ENCODE measurements around the gene METTL25. TPM values are rescaled to one million over a fixed set of nuclear protein-coding genes. Genes with fewer than 3 reads are reported as not detected.

Gene METTL25
- total RNA-seq, 2 donors from 2014 or later = 16.3 to 20.6 TPM

DNA sequence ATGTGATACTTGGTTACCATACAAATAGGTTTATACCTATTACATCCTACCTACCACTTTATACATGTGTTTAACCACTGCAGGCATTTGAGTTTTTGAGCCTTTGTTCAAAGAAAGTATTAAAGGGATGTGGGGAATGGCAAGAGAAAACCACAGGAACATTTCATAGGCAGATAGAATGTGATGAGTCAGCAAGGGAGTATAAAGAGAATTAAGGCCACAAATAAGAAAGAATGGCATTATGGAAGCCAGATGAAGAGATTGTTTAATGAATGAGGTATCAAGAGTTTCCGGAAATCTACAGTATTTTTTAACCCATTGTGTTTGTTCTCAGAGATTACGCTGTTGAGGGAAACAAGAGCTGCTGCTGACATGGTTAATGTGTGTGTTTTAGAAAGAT is 66.9 kb downstream of the METTL25 start:
- H3K4me3 ChIP-seq = no peak overlapping the region
- H3K9me3 ChIP-seq = no peaks in the 10 kb centered on the region
- no peak for DNase-seq (ENCODE audit: low spot score)
- no peaks in the 10 kb centered on the region for H3K36me3 ChIP-seq
- H3K27ac ChIP-seq = no peak overlapping the region
- TF ChIP-seq, protein P1, sequence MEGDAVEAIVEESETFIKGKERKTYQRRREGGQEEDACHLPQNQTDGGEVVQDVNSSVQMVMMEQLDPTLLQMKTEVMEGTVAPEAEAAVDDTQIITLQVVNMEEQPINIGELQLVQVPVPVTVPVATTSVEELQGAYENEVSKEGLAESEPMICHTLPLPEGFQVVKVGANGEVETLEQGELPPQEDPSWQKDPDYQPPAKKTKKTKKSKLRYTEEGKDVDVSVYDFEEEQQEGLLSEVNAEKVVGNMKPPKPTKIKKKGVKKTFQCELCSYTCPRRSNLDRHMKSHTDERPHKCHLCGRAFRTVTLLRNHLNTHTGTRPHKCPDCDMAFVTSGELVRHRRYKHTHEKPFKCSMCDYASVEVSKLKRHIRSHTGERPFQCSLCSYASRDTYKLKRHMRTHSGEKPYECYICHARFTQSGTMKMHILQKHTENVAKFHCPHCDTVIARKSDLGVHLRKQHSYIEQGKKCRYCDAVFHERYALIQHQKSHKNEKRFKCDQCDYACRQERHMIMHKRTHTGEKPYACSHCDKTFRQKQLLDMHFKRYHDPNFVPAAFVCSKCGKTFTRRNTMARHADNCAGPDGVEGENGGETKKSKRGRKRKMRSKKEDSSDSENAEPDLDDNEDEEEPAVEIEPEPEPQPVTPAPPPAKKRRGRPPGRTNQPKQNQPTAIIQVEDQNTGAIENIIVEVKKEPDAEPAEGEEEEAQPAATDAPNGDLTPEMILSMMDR (IDR thresholded peaks at IDR 0.05) = no peak
- no peaks in the 10 kb centered on the region for H3K4me1 ChIP-seq
- no peaks in the 10 kb centered on the region for H3K27me3 ChIP-seq

DNA sequence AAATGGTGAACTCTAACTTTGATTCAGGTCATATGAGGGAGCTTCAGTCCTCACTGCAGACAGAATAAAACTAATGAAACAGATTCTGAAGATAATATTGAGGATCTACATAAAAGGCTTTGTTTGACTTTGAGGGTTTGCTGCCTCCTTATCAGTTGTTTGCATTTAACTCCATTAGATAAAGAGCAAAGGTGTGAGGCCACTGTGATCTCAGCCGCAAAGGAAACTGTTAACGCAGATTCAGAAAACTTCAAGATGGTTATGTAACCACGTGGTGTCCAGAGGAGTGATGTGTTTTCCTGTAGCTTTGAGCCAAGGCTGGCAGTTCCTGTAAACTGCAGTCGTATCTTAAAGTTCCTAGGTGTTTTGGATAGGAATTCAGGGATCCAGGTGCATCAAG is 67.8 kb downstream of the METTL25 start:
- no peak overlapping the region for H3K4me3 ChIP-seq
- no peaks in the 10 kb centered on the region for H3K9me3 ChIP-seq
- TF ChIP-seq, protein P1 (IDR thresholded peaks at IDR 0.05) = no peak
- no peak overlapping the region for H3K27ac ChIP-seq
- DNase-seq (ENCODE audit: low spot score) = no peak
- H3K27me3 ChIP-seq = no peaks in the 10 kb centered on the region
- H3K36me3 ChIP-seq = no peaks in the 10 kb centered on the region
- no peaks in the 10 kb centered on the region for H3K4me1 ChIP-seq

DNA sequence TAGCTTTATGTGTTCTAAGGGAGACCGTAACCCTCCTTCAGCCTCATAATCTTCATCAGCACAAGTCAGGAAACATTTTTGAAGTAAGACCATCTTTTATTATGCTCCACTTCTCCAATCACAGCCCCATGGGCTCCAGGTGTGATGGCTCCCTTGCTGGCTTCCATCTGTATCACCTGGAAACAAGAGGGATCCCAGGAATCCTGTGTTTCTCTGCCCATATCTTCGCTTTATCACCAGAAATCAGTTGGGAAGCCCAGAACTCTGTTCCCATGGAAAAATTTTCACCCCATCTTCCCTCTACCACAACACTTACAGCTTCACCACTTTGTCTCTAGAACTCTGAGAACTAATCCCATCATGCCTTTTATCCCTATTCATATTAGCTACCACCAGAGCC is 68.3 kb downstream of the METTL25 start:
- H3K36me3 ChIP-seq = no peaks in the 10 kb centered on the region
- H3K27me3 ChIP-seq = no peaks in the 10 kb centered on the region
- TF ChIP-seq, protein P1 (IDR thresholded peaks at IDR 0.05) = no peak
- no peaks in the 10 kb centered on the region for H3K4me1 ChIP-seq
- no peak overlapping the region for H3K4me3 ChIP-seq
- no peak overlapping the region for H3K27ac ChIP-seq
- H3K9me3 ChIP-seq = no peaks in the 10 kb centered on the region
- no peak for DNase-seq (ENCODE audit: low spot score)

DNA sequence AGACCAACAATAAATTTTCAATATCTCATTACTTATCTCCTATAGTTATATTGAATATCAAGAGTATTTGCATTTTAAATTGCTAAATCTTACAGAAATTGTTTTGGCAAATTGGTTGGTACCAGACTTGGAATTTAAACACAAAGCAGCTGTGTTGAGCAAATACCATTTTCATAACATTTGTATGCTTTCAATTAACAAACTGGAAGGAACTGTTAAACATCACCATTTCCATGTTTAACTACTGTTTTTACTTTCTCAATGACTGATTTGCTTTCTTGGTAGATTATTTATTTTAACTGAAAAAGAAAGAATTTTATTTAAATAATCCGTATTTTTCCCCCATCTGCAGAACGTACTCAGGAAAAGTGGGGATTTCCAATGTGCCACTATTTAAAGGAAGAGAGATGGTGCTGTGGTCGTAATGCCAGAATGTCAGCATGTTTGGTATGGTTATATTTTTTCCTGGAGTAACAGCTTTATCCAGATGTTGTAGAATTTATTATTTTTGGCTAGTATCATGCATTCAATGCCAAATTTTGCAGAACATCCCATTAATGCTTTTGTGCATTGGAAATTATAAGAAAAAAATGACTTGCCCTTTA is 72.3 kb downstream of the METTL25 start:
- H3K9me3 ChIP-seq = no peaks in the 10 kb centered on the region
- no peak overlapping the region for H3K4me3 ChIP-seq
- no peak for DNase-seq (ENCODE audit: low spot score)
- no peaks in the 10 kb centered on the region for H3K36me3 ChIP-seq
- TF ChIP-seq, protein P1 (IDR thresholded peaks at IDR 0.05) = no peak
- H3K27me3 ChIP-seq = no peaks in the 10 kb centered on the region
- no peak overlapping the region for H3K27ac ChIP-seq
- no peaks in the 10 kb centered on the region for H3K4me1 ChIP-seq

DNA sequence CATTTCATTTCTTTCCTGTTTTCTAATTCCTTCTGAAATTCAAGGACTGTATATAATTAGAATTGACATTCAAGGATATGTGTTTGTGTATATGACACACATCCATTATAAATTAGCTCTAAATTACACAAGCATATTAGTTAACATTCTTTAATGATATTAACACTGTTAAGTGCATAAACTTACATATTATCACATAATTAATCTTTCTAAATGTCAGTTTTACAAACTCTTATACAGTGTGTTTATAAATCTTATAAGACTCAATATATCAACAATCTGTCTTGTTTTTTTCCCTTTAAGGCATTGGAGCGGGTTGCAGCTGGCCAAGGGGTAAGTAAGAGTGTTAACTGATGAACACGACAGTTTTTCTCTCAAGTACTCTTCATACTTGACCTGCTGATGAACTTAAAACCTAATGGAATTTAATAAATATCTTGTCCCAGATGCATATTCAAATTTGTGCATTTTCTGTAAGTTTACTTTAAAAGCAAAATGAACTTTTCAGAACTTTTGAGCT is 76.1 kb downstream of the METTL25 start:
- H3K9me3 ChIP-seq = no peaks in the 10 kb centered on the region
- no peaks in the 10 kb centered on the region for H3K36me3 ChIP-seq
- no peak overlapping the region for H3K4me3 ChIP-seq

More for the DNA sequence above, 76.1 kb downstream of the METTL25 start:
- Histone ChIP-seq H3K27ac (no peak overlapping the region), H3K27me3 (no peaks in the 10 kb centered on the region), H3K4me1 (no peaks in the 10 kb centered on the region)
- DNase-seq (ENCODE audit: low spot score) = no peak
- TF ChIP-seq, protein P1 (IDR thresholded peaks at IDR 0.05) = no peak

Measured in right atrium auricular region (tissue), 2 donors.